GM12878 (cell line): Measurements from ENCODE around the gene APLP2. TPM values are rescaled to one million over a fixed set of nuclear protein-coding genes. Genes with fewer than 3 reads are reported as not detected.
"Not testable (repeated sequence)": the region's sequence is repeated elsewhere in the genome, so short reads cannot be mapped to it uniquely, and the experiment has no call there.

Experiments
- ATAC-seq: fragments of 200-7000 bp; cut with Tn5 transposase; 3 replicates; pipeline ENCODE4 v1.9.1; 2020; ENCODE audit warnings: mild to moderate bottlenecking, moderate library complexity
- BruUV-seq: library from RNA; stranded (reverse); fragments of 400-500 nt; replicated peaks from 2 replicates; lab custom pipeline; 2021; lab: Mats Ljungman, UMichigan
- CTCF ChIA-PET: fragments of 300-600 bp; sonication (Branson Sonifier 250); formaldehyde crosslinking; extraction: SDS; loops from one replicate; lab custom pipeline; 2021; ENCODE audit warnings: inconsistent platforms; lab: Yijun Ruan, JAX
- POLR2A ChIA-PET: fragments of 350-600 bp; formaldehyde crosslinking; extraction: SDS; loops from one replicate; lab custom pipeline; 2021; ENCODE audit warnings: inconsistent platforms; lab: Charles Lee
- RAD21 ChIA-PET: fragments of 300-600 bp; sonication (Branson Sonifier 250); formaldehyde crosslinking; loops from one replicate; lab custom pipeline; 2023; ENCODE audit warnings: antibody characterized with exemption; ENCODE audit not compliant: unreplicated experiment; lab: Charles Lee
- SMC1A ChIA-PET: fragments of 300-600 bp; sonication (Branson Sonifier 250); formaldehyde crosslinking; loops from one replicate; lab custom pipeline; 2023; ENCODE audit not compliant: unreplicated experiment, uncharacterized antibody; lab: Charles Lee
- DNase-seq: peaks from one replicate; pipeline ENCODE4 v3.0.0-alpha.2; 2011; ENCODE audit warnings: low read depth, low spot score
- FAIRE-seq: peaks from 3 replicates; lab custom pipeline; 2011; peaks lifted over from hg19 to GRCh38; lab: Jason Lieb, UNC
- H2AFZ ChIP-seq: 2 replicates; pipeline ENCODE4 v1.6.0; 2011; ENCODE audit warnings: low read depth, low read length, control low read depth; ENCODE audit not compliant: control insufficient read depth
- H3K27ac ChIP-seq: 2 replicates; pipeline ENCODE4 v1.5.1; 2011; ENCODE audit warnings: control low read depth; ENCODE audit not compliant: control insufficient read depth, insufficient read depth
- H3K27me3 ChIP-seq, 2 experiments: replicated peaks in 1 of 2; 2 replicates each; pipeline versions ENCODE4 v1.6.0 to v1.6.1; 2011; ENCODE audit warnings: low read length in 1 of 2; ENCODE audit not compliant: control insufficient read depth in 2 of 2, insufficient read depth in 2 of 2
- H3K36me3 ChIP-seq, 2 experiments: 2 replicates each; pipeline ENCODE4 v1.5.1; 2011; ENCODE audit warnings: low read length in 1 of 2; ENCODE audit not compliant: control insufficient read depth in 2 of 2, insufficient read depth in 2 of 2
- H3K4me1 ChIP-seq: 2 replicates; pipeline ENCODE4 v1.6.1; 2011; ENCODE audit warnings: mild to moderate bottlenecking, low read length, moderate library complexity, mixed read lengths; ENCODE audit not compliant: control insufficient read depth, insufficient read depth
- H3K4me2 ChIP-seq: 2 replicates; pipeline ENCODE4 v1.6.0; 2011; ENCODE audit warnings: control low read depth; ENCODE audit not compliant: control insufficient read depth, insufficient read depth
- H3K4me3 ChIP-seq: fragments of 200-600 bp; sonication (generic); 2 replicates; pipeline ENCODE4 v1.5.1; 2016
- H3K79me2 ChIP-seq: 2 replicates; pipeline ENCODE4 v1.6.0; 2011; ENCODE audit warnings: low read length; ENCODE audit not compliant: control insufficient read depth, insufficient read depth
- H3K9ac ChIP-seq: 2 replicates; pipeline ENCODE4 v1.8.0; 2011; ENCODE audit warnings: low read length, control low read depth, mixed read lengths; ENCODE audit not compliant: control insufficient read depth, insufficient read depth
- H3K9me3 ChIP-seq: replicated peaks from 3 replicates; pipeline ENCODE4 v1.5.1; 2011; ENCODE audit warnings: mild to moderate bottlenecking, low read length; ENCODE audit not compliant: control insufficient read depth, insufficient read depth
- H4K20me1 ChIP-seq: 2 replicates; pipeline ENCODE4 v1.6.0; 2011; ENCODE audit not compliant: control insufficient read depth, insufficient read depth
- DPF2 ChIP-seq: fragments of 450-650 bp; IDR thresholded peaks from 2 replicates; pipeline ENCODE4 v1.6.1; 2017; ENCODE audit warnings: mild to moderate bottlenecking
- EED ChIP-seq: sonication (generic); IDR thresholded peaks from 2 replicates; pipeline ENCODE4 v1.6.1; 2016; ENCODE audit warnings: antibody characterized with exemption, low read depth
- EGR1 ChIP-seq, 2 experiments: IDR thresholded peaks; 1 replicate in 1 of 2; 2 replicates in 1 of 2; pipeline ENCODE4 v1.6.1; 2011 to 2012; ENCODE audit warnings: low read depth in 2 of 2, low read length in 2 of 2, borderline replicate concordance in 1 of 2, mild to moderate bottlenecking in 1 of 2, moderate library complexity in 1 of 2
- FOS ChIP-seq: IDR thresholded peaks from 3 replicates; pipeline ENCODE4 v1.6.1; 2011; ENCODE audit warnings: borderline replicate concordance; ENCODE audit not compliant: insufficient read length; ENCODE audit errors: extremely low read depth
- SRF ChIP-seq, 2 experiments: IDR thresholded peaks; 2 replicates each; pipeline ENCODE4 v1.6.1; 2011; ENCODE audit warnings: low read depth in 2 of 2, low read length in 2 of 2, mild to moderate bottlenecking in 1 of 2, moderate library complexity in 1 of 2
- WRNIP1 ChIP-seq: IDR thresholded peaks from 2 replicates; pipeline ENCODE4 v1.6.1; 2011; ENCODE audit warnings: low read depth, low read length, improper control_type of control experiment, borderline replicate concordance
- WGBS: methylation state at CpG from one replicate; pipeline ENCODE4 v1.1.6; 2016; ENCODE audit warnings: low lambda C conversion rate; ENCODE audit not compliant: insufficient replicate concordance, insufficient coverage; ENCODE audit errors: missing lambda C conversion rate; 5-methylcytosine and 5-hydroxymethylcytosine counted together
- in situ Hi-C: fragments of 300-500 bp; cut with MboI; formaldehyde crosslinking; loops from 9 replicates; pipeline ENCODE4 v1.14.3; 2018; ENCODE audit warnings: mixed read lengths
- intact Hi-C: fragments of 100-400 bp; cut with micrococcal nuclease; formaldehyde crosslinking; loops from one replicate; pipeline ENCODE4 v1.14.2; 2022; ENCODE audit not compliant: unreplicated experiment
- polyA plus RNA-seq, 11 experiments: library from polyadenylated mRNA; depleted of rRNA in 4 of 11; unstranded in 6 of 11; stranded (reverse) in 5 of 11; fragments of >200 nt; fragmentation: Nextera tagmentation in 4 of 11; fragmentation: Illumina TruSeq in 1 of 11; extraction: Ambion mirVana in 4 of 11; extraction: Trizol in 1 of 11; gene quantifications; 1 replicate in 1 of 11; 2 replicates in 10 of 11; pipeline versions ENCODE4 v1.2.1 to v1.2.3, GENCODE V29; 2011 to 2016; ENCODE audit warnings: inconsistent platforms in 2 of 11, missing spikeins in 2 of 11, low read depth in 1 of 11
- total RNA-seq, 4 experiments: library from RNA; depleted of rRNA in 3 of 4; stranded (reverse); fragments of >200 nt in 3 of 4; fragmentation: Illumina TruSeq in 1 of 4; extraction: Trizol in 1 of 4; gene quantifications; 2 replicates each; pipeline versions ENCODE4 v1.2.1 to v1.2.3, GENCODE V29; 2013 to 2021
- TF ChIP-seq, protein P1 (sequence below): IDR thresholded peaks from 2 replicates; pipeline ENCODE4 v1.6.1; 2011; ENCODE audit warnings: low read depth, mild to moderate bottlenecking, low read length, moderate library complexity, borderline replicate concordance; ENCODE audit errors: extremely low read depth
- TF ChIP-seq, protein P2 (sequence below): IDR thresholded peaks from 2 replicates; pipeline ENCODE4 v1.6.1; 2011; ENCODE audit warnings: low read depth, low read length, improper control_type of control experiment, borderline replicate concordance

The APLP2 gene
- total and polyA plus RNA-seq, 10 of the 15 experiments (the other 5 are each of a cell fraction or from before 2014, with no cell fraction given): 2.3 to 38.8 (median 21.3) TPM

DNA sequence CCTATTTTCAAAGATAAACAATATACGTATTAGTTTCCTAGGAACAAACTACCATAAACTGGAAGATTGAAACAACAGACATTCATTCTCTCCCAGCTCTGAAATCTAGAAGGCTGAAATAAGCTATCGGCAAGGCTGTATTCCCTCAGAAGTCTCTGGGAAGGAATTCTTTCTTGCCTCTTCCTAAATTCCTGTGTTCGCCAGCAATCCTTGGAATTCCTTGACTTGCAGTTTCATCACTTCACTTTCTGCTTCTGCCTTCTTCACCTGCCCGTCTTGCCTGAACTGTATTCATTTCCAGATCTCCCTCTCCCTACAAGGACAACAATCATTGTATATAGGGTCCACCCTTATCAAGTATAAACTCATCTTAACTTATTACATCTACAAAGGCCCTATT, 49.4 kb upstream of the APLP2 start:
- intact Hi-C loops (no loop called here), in situ Hi-C loops (no loop called here)
- ChIA-PET SMC1A (no interaction called here), POLR2A (no interaction called here), RAD21 (no interaction called here), CTCF (no interaction called here)
- no peaks in the 10 kb centered on the region for H4K20me1 ChIP-seq
- H3K27ac ChIP-seq: no peak overlapping the region
- TF ChIP-seq DPF2 (no peak), WRNIP1 (no peak), EED (no peak), EGR1 (IDR thresholded peaks at IDR 0.05; ENCODE audit: borderline replicate concordance in 1 of 2, low read depth in 2 of 2, low read length in 2 of 2) (no peak), FOS (no peak), SRF (IDR thresholded peaks at IDR 0.05; ENCODE audit: low read depth in 2 of 2, low read length in 2 of 2) (no peak)
- TF ChIP-seq, protein P1, sequence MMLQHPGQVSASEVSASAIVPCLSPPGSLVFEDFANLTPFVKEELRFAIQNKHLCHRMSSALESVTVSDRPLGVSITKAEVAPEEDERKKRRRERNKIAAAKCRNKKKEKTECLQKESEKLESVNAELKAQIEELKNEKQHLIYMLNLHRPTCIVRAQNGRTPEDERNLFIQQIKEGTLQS: no peak
- TF ChIP-seq, protein P2, sequence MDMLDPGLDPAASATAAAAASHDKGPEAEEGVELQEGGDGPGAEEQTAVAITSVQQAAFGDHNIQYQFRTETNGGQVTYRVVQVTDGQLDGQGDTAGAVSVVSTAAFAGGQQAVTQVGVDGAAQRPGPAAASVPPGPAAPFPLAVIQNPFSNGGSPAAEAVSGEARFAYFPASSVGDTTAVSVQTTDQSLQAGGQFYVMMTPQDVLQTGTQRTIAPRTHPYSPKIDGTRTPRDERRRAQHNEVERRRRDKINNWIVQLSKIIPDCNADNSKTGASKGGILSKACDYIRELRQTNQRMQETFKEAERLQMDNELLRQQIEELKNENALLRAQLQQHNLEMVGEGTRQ: no peak
- no TSS peak for BruUV-seq
- DNase-seq: no peak
- peaks cover 0 to 1% of the 10 kb centered on the region in 2 experiments; a peak in 2 of 4 replicates for H3K27me3 ChIP-seq
- H3K9ac ChIP-seq: no peak overlapping the region
- 43% methylated on average over 4 of the region's 4 CpGs for WGBS
- H3K4me1 ChIP-seq: peaks cover 5% of the 10 kb centered on the region
- FAIRE-seq: no peak
- no peak overlapping the region for H3K4me2 ChIP-seq
- H3K79me2 ChIP-seq: no peaks in the 10 kb centered on the region
- H2AFZ ChIP-seq: no peak overlapping the region
- no peak overlapping the region for H3K4me3 ChIP-seq
- ATAC-seq: no peak
- no peaks in the 10 kb centered on the region; the same call in 2 of the 3 replicates for H3K9me3 ChIP-seq
- no peaks in the 10 kb centered on the region for H3K36me3 ChIP-seq

DNA sequence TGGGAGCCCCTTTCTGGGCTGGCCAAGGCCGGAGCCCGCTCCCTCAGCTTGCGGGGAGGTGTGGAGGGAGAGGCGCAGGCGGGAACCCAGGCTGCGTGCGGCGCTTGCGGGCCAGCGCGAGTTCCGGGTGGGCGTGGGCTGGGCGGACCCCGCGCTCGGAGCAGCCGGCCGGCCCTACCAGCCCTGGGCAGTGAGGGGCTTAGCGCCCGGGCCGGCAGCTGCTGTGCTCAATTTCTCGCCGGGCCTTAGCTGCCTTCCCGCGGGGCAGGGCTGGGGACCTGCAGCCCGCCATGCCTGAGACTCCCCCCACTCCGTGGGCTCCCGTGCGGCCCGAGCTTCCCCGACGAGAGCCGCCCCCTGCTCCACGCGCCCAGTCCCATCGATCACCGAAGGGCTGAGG, 48.1 kb upstream of the APLP2 start:
- not testable (repeated sequence) for H3K4me2 ChIP-seq, FAIRE-seq

More for the DNA sequence above, 48.1 kb upstream of the APLP2 start:
- H3K79me2 ChIP-seq, POLR2A ChIA-PET, BruUV-seq, H3K36me3 ChIP-seq, SMC1A ChIA-PET, H2AFZ ChIP-seq, DNase-seq, H3K9me3 ChIP-seq, intact Hi-C loops, H3K27ac ChIP-seq, H3K4me3 ChIP-seq, in situ Hi-C loops, H3K4me1 ChIP-seq, H3K9ac ChIP-seq, H4K20me1 ChIP-seq, H3K27me3 ChIP-seq, ATAC-seq, RAD21 ChIA-PET: not testable (repeated sequence)
- CTCF ChIA-PET: interaction anchor here (1.4 kb wide), 1 partner anchor 8 kb away, joined by 3 read pairs; no protein-coding TSS in a partner anchor
- WGBS: 93% methylated on average over 28 of the region's 38 CpGs
